H1 (cell line): ENCODE results near the gene CRYGS. TPM values are rescaled to one million over a fixed set of nuclear protein-coding genes. Genes with fewer than 3 reads are reported as not detected.

Experiments used
- CTCF ChIA-PET: fragments of 300-600 bp; sonication (Branson Sonifier 250); formaldehyde crosslinking; loops from one replicate; lab custom pipeline; 2021; ENCODE audit not compliant: partially characterized antibody; lab: Charles Lee
- POLR2A ChIA-PET: fragments of 300-600 bp; sonication (Branson Sonifier 250); formaldehyde crosslinking; loops from one replicate; lab custom pipeline; 2021; ENCODE audit warnings: inconsistent platforms; ENCODE audit not compliant: partially characterized antibody; lab: Charles Lee
- DNase-seq, 2 experiments: peaks; one replicate each; pipeline versions ENCODE4 v3.0.0 to v3.0.0-alpha.2; 2010 to 2022; ENCODE audit warnings: low spot score in 2 of 2, low read depth in 1 of 2, mixed read lengths in 1 of 2
- FAIRE-seq: peaks from 2 replicates; lab custom pipeline; 2011; peaks lifted over from hg19 to GRCh38; lab: Jason Lieb, UNC
- H2AFZ ChIP-seq: 2 replicates; pipeline ENCODE4 v1.8.1; 2012; ENCODE audit warnings: low read length, inconsistent platforms
- H2AK5ac ChIP-seq: 2 replicates; pipeline ENCODE4 v1.6.1; 2013; ENCODE audit warnings: low read depth, low read length
- H2BK120ac ChIP-seq: replicated peaks from 2 replicates; pipeline ENCODE3; 2013; ENCODE audit warnings: low read depth, low read length, inconsistent platforms
- H2BK12ac ChIP-seq: 2 replicates; pipeline ENCODE4 v1.6.1; 2013; ENCODE audit warnings: low read depth, low read length
- H2BK15ac ChIP-seq: 2 replicates; pipeline ENCODE4 v1.6.1; 2013; ENCODE audit warnings: low read length
- H2BK20ac ChIP-seq: 2 replicates; pipeline ENCODE4 v1.6.1; 2013; ENCODE audit warnings: low read length
- H2BK5ac ChIP-seq: 2 replicates; pipeline ENCODE4 v1.6.1; 2013; ENCODE audit warnings: low read depth, low read length
- H3K14ac ChIP-seq: 2 replicates; pipeline ENCODE4 v1.6.1; 2013; ENCODE audit warnings: inconsistent platforms; ENCODE audit not compliant: insufficient read length
- H3K18ac ChIP-seq: 2 replicates; pipeline ENCODE4 v1.6.1; 2013; ENCODE audit warnings: low read length; ENCODE audit errors: extremely low read depth
- H3K23ac ChIP-seq: 2 replicates; pipeline ENCODE4 v1.6.1; 2013; ENCODE audit warnings: inconsistent platforms; ENCODE audit not compliant: insufficient read length
- H3K23me2 ChIP-seq: 2 replicates; pipeline ENCODE4 v1.6.1; 2013; ENCODE audit warnings: low read depth, low read length
- H3K27ac ChIP-seq: 2 replicates; pipeline ENCODE4 v1.6.1; 2011; ENCODE audit warnings: low read depth, low read length, inconsistent platforms
- H3K27me3 ChIP-seq, 4 experiments: replicated peaks in 1 of 4; 1 replicate in 1 of 4; 2 replicates in 3 of 4; pipeline versions ENCODE4 v1.6.1 to v1.8.1; 2011 to 2013; ENCODE audit warnings: low read length in 3 of 4, mild to moderate bottlenecking in 3 of 4, inconsistent platforms in 2 of 4, mixed read lengths in 2 of 4, moderate library complexity in 1 of 4; ENCODE audit not compliant: control insufficient read depth in 3 of 4, insufficient read depth in 3 of 4; ENCODE audit errors: extremely low read depth in 1 of 4
- H3K36me3 ChIP-seq, 4 experiments: 2 replicates each; pipeline versions ENCODE4 v1.6.1 to v1.8.1; 2011 to 2013; ENCODE audit warnings: mild to moderate bottlenecking in 4 of 4, low read length in 3 of 4, moderate library complexity in 2 of 4, control low read depth in 1 of 4, inconsistent platforms in 1 of 4; ENCODE audit not compliant: insufficient read depth in 4 of 4, control insufficient read depth in 2 of 4
- H3K4ac ChIP-seq: replicated peaks from 2 replicates; pipeline ENCODE3; 2013; ENCODE audit warnings: low read length, low read depth, mixed read lengths, inconsistent platforms; ENCODE audit not compliant: insufficient read length
- H3K4me1 ChIP-seq, 4 experiments: replicated peaks in 1 of 4; 1 replicate in 1 of 4; 2 replicates in 3 of 4; pipeline versions ENCODE4 v1.6.1 to v1.8.1; 2011 to 2013; ENCODE audit warnings: low read length in 3 of 4, inconsistent platforms in 2 of 4, mixed read lengths in 1 of 4; ENCODE audit not compliant: insufficient read depth in 4 of 4, control insufficient read depth in 3 of 4
- H3K4me2 ChIP-seq, 2 experiments: 2 replicates each; pipeline versions ENCODE4 v1.6.1 to v1.8.1; 2011 to 2013; ENCODE audit warnings: low read depth in 2 of 2, low read length in 2 of 2, control low read depth in 1 of 2, inconsistent platforms in 1 of 2, mild to moderate bottlenecking in 1 of 2; ENCODE audit not compliant: insufficient read depth in 1 of 2
- H3K4me3 ChIP-seq, 4 experiments: fragments of 200-600, 300-600 bp in 1 of 4; sonication (generic), shearing (Covaris generic), sonication (Bioruptor Twin) in 1 of 4; 2 replicates each; pipeline versions ENCODE4 v1.5.1 to v1.8.1; 2011 to 2016; ENCODE audit warnings: low read length in 4 of 4, low read depth in 3 of 4, control low read depth in 2 of 4, inconsistent platforms in 2 of 4, mild to moderate bottlenecking in 2 of 4, mixed read lengths in 1 of 4, moderate library complexity in 1 of 4; ENCODE audit not compliant: insufficient read depth in 2 of 4; ENCODE audit errors: extremely low read depth in 1 of 4
- H3K56ac ChIP-seq: replicated peaks from 2 replicates; pipeline ENCODE3; 2013; ENCODE audit warnings: low read depth, mild to moderate bottlenecking, mixed read lengths, low read length, inconsistent platforms; ENCODE audit not compliant: insufficient read length
- H3K79me1 ChIP-seq: 2 replicates; pipeline ENCODE4 v1.6.1; 2013; ENCODE audit warnings: low read depth, low read length, control low read depth
- H3K79me2 ChIP-seq, 2 experiments: 2 replicates each; pipeline versions ENCODE4 v1.6.1 to v1.8.1; 2012 to 2013; ENCODE audit warnings: low read length in 2 of 2, mild to moderate bottlenecking in 2 of 2, inconsistent platforms in 1 of 2; ENCODE audit not compliant: insufficient read depth in 2 of 2, control insufficient read depth in 1 of 2
- H3K9ac ChIP-seq, 4 experiments: replicated peaks in 1 of 4; 1 replicate in 1 of 4; 2 replicates in 3 of 4; pipeline versions ENCODE4 v1.6.1 to v1.8.1; 2011 to 2013; ENCODE audit warnings: low read depth in 3 of 4, low read length in 3 of 4, control low read depth in 2 of 4, mild to moderate bottlenecking in 2 of 4, moderate library complexity in 2 of 4, inconsistent platforms in 1 of 4; ENCODE audit errors: extremely low read depth in 1 of 4
- H3K9me3 ChIP-seq, 2 experiments: 2 replicates each; pipeline versions ENCODE4 v1.6.1 to v1.8.1; 2012 to 2013; ENCODE audit warnings: mild to moderate bottlenecking in 2 of 2, moderate library complexity in 2 of 2, control low read depth in 1 of 2, inconsistent platforms in 1 of 2, low read depth in 1 of 2, low read length in 1 of 2, mixed read lengths in 1 of 2; ENCODE audit not compliant: insufficient read depth in 2 of 2
- H4K20me1 ChIP-seq, 2 experiments: replicated peaks in 1 of 2; 2 replicates each; pipeline versions ENCODE3 to v1.8.1; 2011 to 2013; ENCODE audit warnings: inconsistent platforms in 2 of 2, low read length in 2 of 2, mild to moderate bottlenecking in 1 of 2; ENCODE audit not compliant: insufficient read depth in 2 of 2, control insufficient read depth in 1 of 2
- H4K5ac ChIP-seq: 2 replicates; pipeline ENCODE4 v1.6.1; 2013; ENCODE audit warnings: low read length, low read depth, mixed read lengths, inconsistent platforms; ENCODE audit not compliant: insufficient read length
- H4K8ac ChIP-seq: 2 replicates; pipeline ENCODE4 v1.8.0; 2013; ENCODE audit warnings: mild to moderate bottlenecking, moderate library complexity, low read length, inconsistent platforms; ENCODE audit not compliant: insufficient read depth; ENCODE audit errors: extremely low read depth
- H4K91ac ChIP-seq: replicated peaks from 2 replicates; pipeline ENCODE3; 2013; ENCODE audit warnings: low read length, mixed read lengths, inconsistent platforms; ENCODE audit not compliant: insufficient read length
- CBX8 ChIP-seq: fragments of 300-800, 300-1000 bp; sonication (generic); IDR thresholded peaks from 2 replicates; pipeline ENCODE4 v1.7.1; 2016; ENCODE audit warnings: low read depth, low read length, borderline replicate concordance
- GTF2F1 ChIP-seq: IDR thresholded peaks from 2 replicates; pipeline ENCODE4 v1.6.1; 2012; ENCODE audit warnings: low read depth, low read length, improper control_type of control experiment, borderline replicate concordance
- POU5F1 ChIP-seq: IDR thresholded peaks from 2 replicates; pipeline ENCODE4 v1.6.1; 2011; ENCODE audit warnings: low read depth, mild to moderate bottlenecking, low read length, moderate library complexity
- RAD21 ChIP-seq, 2 experiments: IDR thresholded peaks in 1 of 2; conservative IDR thresholded peaks in 1 of 2; 2 replicates each; pipeline ENCODE4 v1.6.1; 2011; ENCODE audit warnings: low read depth in 2 of 2, low read length in 2 of 2, improper control_type of control experiment in 1 of 2, inconsistent platforms in 1 of 2, mild to moderate bottlenecking in 1 of 2, moderate library complexity in 1 of 2
- SAP30 ChIP-seq: fragments of 300-600 bp; sonication (generic); IDR thresholded peaks from 2 replicates; pipeline ENCODE4 v1.7.1; 2012; ENCODE audit warnings: low read length, moderate library complexity, mild to moderate bottlenecking, inconsistent platforms; ENCODE audit not compliant: insufficient read depth, insufficient replicate concordance
- SIRT6 ChIP-seq: IDR thresholded peaks from one replicate; pipeline ENCODE4 v1.7.1; 2012; ENCODE audit warnings: low read length, inconsistent platforms
- TAF7 ChIP-seq: optimal IDR thresholded peaks from 2 replicates; pipeline ENCODE3; 2011; ENCODE audit warnings: low read depth, mild to moderate bottlenecking, inconsistent platforms, low read length, moderate library complexity, borderline replicate concordance
- WGBS, 2 experiments: shearing (Covaris generic) in 1 of 2; methylation state at CpG; one replicate each; pipeline versions ENCODE4 v1.1.6 to v1.1.7; 2013 to 2015; ENCODE audit warnings: low lambda C conversion rate in 2 of 2, mixed read lengths in 2 of 2, inconsistent platforms in 1 of 2, low coverage in 1 of 2, missing lambda C conversion rate in 1 of 2; ENCODE audit not compliant: insufficient replicate concordance in 2 of 2, insufficient coverage in 1 of 2, insufficient read length in 1 of 2; ENCODE audit errors: extremely low coverage in 1 of 2, missing lambda C conversion rate in 1 of 2; 5-methylcytosine and 5-hydroxymethylcytosine counted together
- polyA plus RNA-seq, 7 experiments: library from polyadenylated mRNA; depleted of rRNA in 3 of 7; stranded (reverse) in 5 of 7; unstranded in 2 of 7; fragments of >200 nt in 5 of 7; fragments of 200-250 nt in 2 of 7; gene quantifications; 1 replicate in 5 of 7; 2 replicates in 1 of 7; 4 replicates in 1 of 7; pipeline versions ENCODE4 v1.2.1 to v1.2.3, GENCODE V29; 2011 to 2013; ENCODE audit warnings: missing spikeins in 2 of 7, mixed read lengths in 2 of 7
- total RNA-seq: library from RNA; stranded (reverse); fragmentation: NEBNext Ultra II Directional; extraction: Animal tissue kit (Norgen Biotek cat#: 25700); gene quantifications from 2 replicates; pipeline ENCODE4 v1.2.1, GENCODE V29; 2021

Gene CRYGS
- total and polyA plus RNA-seq, 2 of the 8 experiments (the other 6 are each of a cell fraction or from before 2014, with no cell fraction given), result 1.5 to 1.8 TPM

- peaks cover 0 to 2% (median 0%) of the 10 kb centered on the region in 4 experiments; a peak in 1 of 7 replicates for H3K4me1 ChIP-seq
- TF ChIP-seq SIRT6, result no peak
- TF ChIP-seq POU5F1, result no peak
- TF ChIP-seq SAP30, result no peak
- no peak for TF ChIP-seq CBX8
- no peak for TF ChIP-seq GTF2F1
- TF ChIP-seq TAF7, result no peak
- no peak for TF ChIP-seq RAD21 (IDR thresholded peaks at IDR 0.05 in 1 of 2, conservative IDR thresholded peaks at IDR 0.05 in 1 of 2; ENCODE audit: low read depth in 2 of 2, low read length in 2 of 2)
- H3K23ac ChIP-seq, result no peak overlapping the region
- FAIRE-seq (no peak), DNase-seq (no peak)
- H2BK15ac ChIP-seq, result no peak overlapping the region
- H3K9ac ChIP-seq, result no peak overlapping the region
- no peak overlapping the region for H4K91ac ChIP-seq
- H2BK20ac ChIP-seq, result no peak overlapping the region
- no peak overlapping the region for H2AFZ ChIP-seq
- ChIA-PET CTCF (interaction anchor here (0.6 to 2.0 kb wide), 3 partner anchors 10 to 196 kb away, joined by 3 to 7 read pairs (median 4); no protein-coding TSS in a partner anchor), POLR2A (no interaction called here)
- H3K4me3 ChIP-seq, result no peak overlapping the region
- no peak overlapping the region for H3K14ac ChIP-seq
- no peak overlapping the region for H2AK5ac ChIP-seq
- H3K9me3 ChIP-seq, result no peaks in the 10 kb centered on the region
- no peaks in the 10 kb centered on the region for H4K20me1 ChIP-seq
- no peak overlapping the region for H3K27ac ChIP-seq
- no peak overlapping the region for H3K4ac ChIP-seq
- no peaks in the 10 kb centered on the region for H3K23me2 ChIP-seq
- no peak overlapping the region for H3K18ac ChIP-seq
- H3K79me1 ChIP-seq, result no peaks in the 10 kb centered on the region
- no peak overlapping the region for H2BK5ac ChIP-seq
- H2BK120ac ChIP-seq, result no peak overlapping the region
- no peak overlapping the region for H3K4me2 ChIP-seq
- H3K79me2 ChIP-seq, result no peaks in the 10 kb centered on the region
- H3K36me3 ChIP-seq, result no peaks in the 10 kb centered on the region
- H3K56ac ChIP-seq, result no peak overlapping the region
- H2BK12ac ChIP-seq, result no peak overlapping the region
- H4K8ac ChIP-seq, result no peak overlapping the region
- 78% methylated on average over 4 of the region's 4 CpGs; no CpG with 5 or more reads in 1 of the 2 experiments for WGBS, 2 experiments
- H3K27me3 ChIP-seq, result no peaks in the 10 kb centered on the region; a peak in 2 of 7 replicates
- H4K5ac ChIP-seq, result no peak overlapping the region
Observed at GRCh38 chr3:186511245-186511644, 32.9 kb downstream of the CRYGS start.
